Measurements from ENCODE around the gene ADAMTS2.
"Not testable (repeated sequence)": the region's sequence is repeated elsewhere in the genome, so short reads cannot be mapped to it uniquely, and the experiment has no call there.

ADAMTS2 gene

DNA sequence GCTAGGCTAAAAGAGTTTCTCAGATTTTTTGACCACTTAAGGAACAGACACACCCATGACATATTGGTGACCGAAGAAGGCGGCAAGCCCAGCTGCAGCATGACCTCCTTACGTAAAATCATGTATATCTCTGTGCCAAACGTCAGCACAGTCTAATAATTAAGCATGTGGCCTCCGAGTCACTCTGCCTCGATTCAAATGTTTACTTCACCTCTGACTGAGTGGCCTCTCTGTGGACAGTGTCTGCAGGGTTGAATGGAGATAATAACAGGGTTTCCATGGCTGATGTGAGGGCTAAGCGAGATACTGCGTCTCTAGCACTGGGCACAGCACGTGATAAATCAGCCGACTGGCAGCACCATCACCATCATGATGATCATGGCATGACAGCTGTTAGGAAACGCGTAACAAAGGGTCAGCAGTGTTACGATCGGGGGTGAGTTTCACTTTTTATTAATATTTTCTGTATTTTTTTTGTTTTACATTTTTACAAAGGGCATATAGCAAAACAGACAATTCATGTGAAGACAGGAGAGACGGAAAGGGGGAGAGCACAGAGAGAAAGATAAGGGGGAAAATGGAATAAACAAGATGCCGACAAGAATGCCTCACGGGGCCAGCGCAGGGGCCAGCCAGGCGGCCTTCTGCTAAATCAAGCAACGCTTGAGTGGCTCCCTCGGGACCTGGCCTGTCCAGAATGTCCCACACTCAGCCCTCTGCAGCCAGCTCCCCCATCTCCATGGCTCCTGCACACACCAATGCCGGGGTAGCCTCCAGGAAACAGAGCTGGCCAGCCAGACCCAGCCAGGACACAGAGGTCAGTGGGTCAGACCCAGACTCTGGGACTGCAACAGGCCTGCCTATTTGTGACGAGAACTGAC lies 60.3 kb downstream of the ADAMTS2 start:
- no peak for FAIRE-seq
- TF ChIP-seq, protein P1, sequence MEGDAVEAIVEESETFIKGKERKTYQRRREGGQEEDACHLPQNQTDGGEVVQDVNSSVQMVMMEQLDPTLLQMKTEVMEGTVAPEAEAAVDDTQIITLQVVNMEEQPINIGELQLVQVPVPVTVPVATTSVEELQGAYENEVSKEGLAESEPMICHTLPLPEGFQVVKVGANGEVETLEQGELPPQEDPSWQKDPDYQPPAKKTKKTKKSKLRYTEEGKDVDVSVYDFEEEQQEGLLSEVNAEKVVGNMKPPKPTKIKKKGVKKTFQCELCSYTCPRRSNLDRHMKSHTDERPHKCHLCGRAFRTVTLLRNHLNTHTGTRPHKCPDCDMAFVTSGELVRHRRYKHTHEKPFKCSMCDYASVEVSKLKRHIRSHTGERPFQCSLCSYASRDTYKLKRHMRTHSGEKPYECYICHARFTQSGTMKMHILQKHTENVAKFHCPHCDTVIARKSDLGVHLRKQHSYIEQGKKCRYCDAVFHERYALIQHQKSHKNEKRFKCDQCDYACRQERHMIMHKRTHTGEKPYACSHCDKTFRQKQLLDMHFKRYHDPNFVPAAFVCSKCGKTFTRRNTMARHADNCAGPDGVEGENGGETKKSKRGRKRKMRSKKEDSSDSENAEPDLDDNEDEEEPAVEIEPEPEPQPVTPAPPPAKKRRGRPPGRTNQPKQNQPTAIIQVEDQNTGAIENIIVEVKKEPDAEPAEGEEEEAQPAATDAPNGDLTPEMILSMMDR (IDR thresholded peaks at IDR 0.05; ENCODE audit: insufficient read depth, missing control alignments), result no peak
- DNase-seq (ENCODE audit: insufficient read length, low spot score), result no peak

DNA sequence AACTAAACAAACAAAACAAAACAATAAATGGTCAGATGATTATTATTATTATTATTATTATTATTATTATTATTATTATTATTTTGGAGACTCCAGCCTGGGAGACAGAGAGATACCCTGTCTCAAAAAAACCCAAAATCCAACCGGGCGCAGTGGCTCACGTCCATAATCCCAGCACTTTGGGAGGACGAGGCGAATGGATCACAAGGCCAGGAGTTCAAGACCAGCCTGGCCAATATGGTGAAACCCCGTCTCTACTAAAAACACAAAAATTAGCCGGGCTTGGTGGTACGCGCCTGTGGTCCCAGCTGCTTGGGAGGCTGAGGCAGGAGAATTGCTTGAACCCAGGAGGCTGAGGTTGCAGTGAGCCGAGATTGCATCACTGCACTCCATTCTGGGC lies 61.4 kb downstream of the ADAMTS2 start:
- not testable (repeated sequence) for FAIRE-seq; DNase-seq (ENCODE audit: insufficient read length, low spot score)

- TF ChIP-seq, protein P1 (IDR thresholded peaks at IDR 0.05; ENCODE audit: insufficient read depth, missing control alignments), result no peak
- FAIRE-seq, result no peak
- no peak for DNase-seq (ENCODE audit: insufficient read length, low spot score)
Observed at GRCh38 chr5:179281694-179282093, 63.6 kb downstream of the ADAMTS2 start.

- DNase-seq (ENCODE audit: insufficient read length, low spot score), result no peak
- FAIRE-seq, result no peak
- TF ChIP-seq, protein P1 (IDR thresholded peaks at IDR 0.05; ENCODE audit: insufficient read depth, missing control alignments), result no peak
Observed at GRCh38 chr5:179280095-179280490, 65.2 kb downstream of the ADAMTS2 start.

GRCh38 chr5:179279347-179280094 lies 65.7 kb downstream of the ADAMTS2 start:
- TF ChIP-seq, protein P1 (IDR thresholded peaks at IDR 0.05; ENCODE audit: insufficient read depth, missing control alignments), result no peak
- no peak for DNase-seq (ENCODE audit: insufficient read length, low spot score)
- no peak for FAIRE-seq

DNA sequence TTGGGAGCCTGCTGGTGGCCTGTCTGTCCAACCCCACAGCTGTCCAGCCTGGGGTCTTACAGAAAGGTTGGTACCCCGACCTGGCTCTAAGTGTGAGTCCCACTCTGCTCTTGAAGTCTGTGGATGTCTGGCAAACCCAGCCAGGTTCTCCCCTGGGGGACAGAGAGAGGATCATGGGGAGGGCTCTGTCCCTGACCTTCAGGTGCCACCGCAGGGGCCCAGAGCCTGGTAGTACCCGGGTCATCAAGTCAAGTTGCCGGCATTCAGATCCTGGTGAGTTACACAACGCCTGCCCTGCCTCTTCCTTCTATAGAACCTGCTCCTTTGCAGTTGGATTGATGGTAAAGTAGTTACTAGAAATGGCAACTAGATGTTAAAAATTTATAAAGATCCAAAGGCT lies 66.7 kb downstream of the ADAMTS2 start:
- TF ChIP-seq, protein P1 (IDR thresholded peaks at IDR 0.05; ENCODE audit: insufficient read depth, missing control alignments), result no peak
- no peak for DNase-seq (ENCODE audit: insufficient read length, low spot score)
- no peak for FAIRE-seq

GRCh38 chr5:179278119-179278518 lies 67.1 kb downstream of the ADAMTS2 start:
- no peak for DNase-seq (ENCODE audit: insufficient read length, low spot score)
- no peak for FAIRE-seq
- TF ChIP-seq, protein P1 (IDR thresholded peaks at IDR 0.05; ENCODE audit: insufficient read depth, missing control alignments), result no peak
